ENCODE measurements around the gene PRPF40A.

PRPF40A gene

GRCh38 chr2:152629202-152629601 lies 88.1 kb downstream of the PRPF40A start:
- H3K4me3 ChIP-seq (ENCODE audit: low read length): no peak overlapping the region
- DNase-seq (ENCODE audit: low read depth): no peak
- no peak for TF ChIP-seq CTCF (conservative IDR thresholded peaks at IDR 0.05; ENCODE audit: low read length)

GRCh38 chr2:152627351-152627957 lies 89.8 kb downstream of the PRPF40A start:
- TF ChIP-seq CTCF (conservative IDR thresholded peaks at IDR 0.05; ENCODE audit: low read length): peak; percentile 75
- peak; percentile 49 for DNase-seq (ENCODE audit: low read depth)
- H3K4me3 ChIP-seq (ENCODE audit: low read length): no peak overlapping the region

GRCh38 chr2:152626911-152627339 lies 90.3 kb downstream of the PRPF40A start:
- peak; percentile 69 for DNase-seq (ENCODE audit: low read depth)
- TF ChIP-seq CTCF (conservative IDR thresholded peaks at IDR 0.05; ENCODE audit: low read length): no peak
- no peak overlapping the region for H3K4me3 ChIP-seq (ENCODE audit: low read length)

- TF ChIP-seq CTCF (conservative IDR thresholded peaks at IDR 0.05; ENCODE audit: low read length): no peak
- no peak for DNase-seq (ENCODE audit: low read depth)
- no peak overlapping the region for H3K4me3 ChIP-seq (ENCODE audit: low read length)
Observed at GRCh38 chr2:152624805-152625204, 92.5 kb downstream of the PRPF40A start.

- H3K4me3 ChIP-seq (ENCODE audit: low read length): no peak overlapping the region
- DNase-seq (ENCODE audit: low read depth): no peak
- TF ChIP-seq CTCF (conservative IDR thresholded peaks at IDR 0.05; ENCODE audit: low read length): no peak
Observed at GRCh38 chr2:152623775-152624174, 93.5 kb downstream of the PRPF40A start.

- no peak for TF ChIP-seq CTCF (conservative IDR thresholded peaks at IDR 0.05; ENCODE audit: low read length)
- no peak overlapping the region for H3K4me3 ChIP-seq (ENCODE audit: low read length)
- no peak for DNase-seq (ENCODE audit: low read depth)
Observed at GRCh38 chr2:152623076-152623740, 94.1 kb downstream of the PRPF40A start.

- DNase-seq (ENCODE audit: low read depth): no peak
- H3K4me3 ChIP-seq (ENCODE audit: low read length): no peak overlapping the region
- no peak for TF ChIP-seq CTCF (conservative IDR thresholded peaks at IDR 0.05; ENCODE audit: low read length)
Observed at GRCh38 chr2:152622219-152622618, 95.0 kb downstream of the PRPF40A start.
